HepG2 (cell line): ENCODE results near the gene KDM7A. TPM values are rescaled to one million over a fixed set of nuclear protein-coding genes. Genes with fewer than 3 reads are reported as not detected.

Experiments
- GABPB1 ChIP-seq: IDR thresholded peaks from 2 replicates; pipeline ENCODE4 v1.6.1; 2016; ENCODE audit warnings: mild to moderate bottlenecking, missing genetic modification reagents, moderate library complexity, missing compliant biosample characterization
- HNRNPLL ChIP-seq: fragments of 200-400 bp; formaldehyde crosslinking; IDR thresholded peaks from 2 replicates; pipeline ENCODE4 v1.6.1; 2017; ENCODE audit warnings: mild to moderate bottlenecking, low read depth, low read length; ENCODE audit not compliant: poor library complexity, severe bottlenecking
- JUN ChIP-seq: sonication (generic); formaldehyde crosslinking; IDR thresholded peaks from 2 replicates; pipeline ENCODE4 v1.4.0; 2020; ENCODE audit warnings: mild to moderate bottlenecking, missing genetic modification reagents
- KAT2B ChIP-seq: fragments of 150-350 bp; IDR thresholded peaks from 2 replicates; pipeline ENCODE4 v1.6.1; 2014; ENCODE audit warnings: low read depth, low read length, borderline replicate concordance
- MAF1 ChIP-seq: sonication (generic); formaldehyde crosslinking; IDR thresholded peaks from 2 replicates; pipeline ENCODE4 v1.5.0; 2020; ENCODE audit warnings: missing genetic modification reagents, borderline replicate concordance
- MED1 ChIP-seq: sonication (generic); formaldehyde crosslinking; IDR thresholded peaks from 2 replicates; pipeline ENCODE4 v1.4.0; 2020; ENCODE audit warnings: missing genetic modification reagents
- NCOA2 ChIP-seq: sonication (generic); formaldehyde crosslinking; IDR thresholded peaks from 2 replicates; pipeline ENCODE4 v1.8.0; 2022; ENCODE audit warnings: inconsistent platforms
- NR2C2 ChIP-seq: sonication (generic); formaldehyde crosslinking; IDR thresholded peaks from 2 replicates; pipeline ENCODE4 v1.4.0; 2020; ENCODE audit warnings: missing genetic modification reagents, mild to moderate bottlenecking, moderate library complexity, borderline replicate concordance
- NR2F1 ChIP-seq, 2 experiments: fragments of 450-650 bp in 1 of 2; formaldehyde crosslinking in 1 of 2; IDR thresholded peaks; 2 replicates each; pipeline versions ENCODE4 v1.5.0 to v1.6.1; 2016 to 2020; ENCODE audit warnings: mild to moderate bottlenecking in 1 of 2, missing compliant biosample characterization in 1 of 2, missing genetic modification reagents in 1 of 2, moderate library complexity in 1 of 2
- PHB2 ChIP-seq: fragments of 450-650 bp; IDR thresholded peaks from 2 replicates; pipeline ENCODE4 v1.6.1; 2018; ENCODE audit not compliant: partially characterized antibody
- PRDM10 ChIP-seq: sonication (generic); formaldehyde crosslinking; IDR thresholded peaks from 2 replicates; pipeline ENCODE4 v1.4.0; 2020; ENCODE audit warnings: low read depth, missing genetic modification reagents
- ZNF207 ChIP-seq: fragments of 450-650 bp; IDR thresholded peaks from 2 replicates; pipeline ENCODE4 v1.6.1; 2016; ENCODE audit warnings: antibody characterized with exemption, borderline replicate concordance
- ZNF275 ChIP-seq: sonication (generic); formaldehyde crosslinking; IDR thresholded peaks from 2 replicates; pipeline ENCODE4 v1.8.0; 2022; ENCODE audit warnings: missing genetic modification reagents, mild to moderate bottlenecking, inconsistent platforms, borderline replicate concordance
- ZNF333 ChIP-seq: sonication (generic); formaldehyde crosslinking; IDR thresholded peaks from 2 replicates; pipeline ENCODE4 v1.4.0; 2020; ENCODE audit warnings: mild to moderate bottlenecking, missing genetic modification reagents, borderline replicate concordance
- polyA plus RNA-seq, 8 experiments: library from polyadenylated mRNA; depleted of rRNA in 3 of 8; stranded (reverse) in 7 of 8; unstranded in 1 of 8; fragments of >200 nt; fragmentation: Illumina TruSeq in 4 of 8; extraction: Trizol in 4 of 8; gene quantifications; 2 replicates each; pipeline versions ENCODE4 v1.2.1 to v1.2.3, GENCODE V29; 2011 to 2016; ENCODE audit warnings: low read depth in 4 of 8, missing spikeins in 1 of 8, mixed read lengths in 1 of 8; ENCODE audit not compliant: insufficient read depth in 1 of 8
- total RNA-seq, 5 experiments: library from RNA; depleted of rRNA; stranded (reverse); fragments of >200 nt; fragmentation: Illumina TruSeq; extraction: Trizol; gene quantifications; 2 replicates each; pipeline ENCODE4 v1.2.3, GENCODE V29; 2016; ENCODE audit warnings: low read depth in 1 of 5
- TF ChIP-seq, protein P1 (sequence below): sonication (generic); formaldehyde crosslinking; IDR thresholded peaks from 2 replicates; pipeline ENCODE4 v1.5.0; 2020; ENCODE audit warnings: mild to moderate bottlenecking, low read depth, missing genetic modification reagents, borderline replicate concordance
- TF ChIP-seq, protein P2 (sequence below): sonication (generic); formaldehyde crosslinking; IDR thresholded peaks from 2 replicates; pipeline ENCODE4 v1.4.0; 2020; ENCODE audit warnings: missing genetic modification reagents, borderline replicate concordance
- TF ChIP-seq, protein P3 (sequence below): sonication (generic); formaldehyde crosslinking; IDR thresholded peaks from 2 replicates; pipeline ENCODE4 v1.5.1; 2020; ENCODE audit warnings: missing genetic modification reagents, mild to moderate bottlenecking, borderline replicate concordance

Gene KDM7A
- total and polyA plus RNA-seq, 2 of the 13 experiments (the other 11 are each of a cell fraction or from before 2014, with no cell fraction given): 10.8 to 16.8 TPM

- TF ChIP-seq, protein P1, sequence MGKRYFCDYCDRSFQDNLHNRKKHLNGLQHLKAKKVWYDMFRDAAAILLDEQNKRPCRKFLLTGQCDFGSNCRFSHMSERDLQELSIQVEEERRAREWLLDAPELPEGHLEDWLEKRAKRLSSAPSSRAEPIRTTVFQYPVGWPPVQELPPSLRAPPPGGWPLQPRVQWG (CRISPR knock-in tag): no peak
- TF ChIP-seq NR2C2 (CRISPR knock-in tag): no peak
- TF ChIP-seq, protein P2, sequence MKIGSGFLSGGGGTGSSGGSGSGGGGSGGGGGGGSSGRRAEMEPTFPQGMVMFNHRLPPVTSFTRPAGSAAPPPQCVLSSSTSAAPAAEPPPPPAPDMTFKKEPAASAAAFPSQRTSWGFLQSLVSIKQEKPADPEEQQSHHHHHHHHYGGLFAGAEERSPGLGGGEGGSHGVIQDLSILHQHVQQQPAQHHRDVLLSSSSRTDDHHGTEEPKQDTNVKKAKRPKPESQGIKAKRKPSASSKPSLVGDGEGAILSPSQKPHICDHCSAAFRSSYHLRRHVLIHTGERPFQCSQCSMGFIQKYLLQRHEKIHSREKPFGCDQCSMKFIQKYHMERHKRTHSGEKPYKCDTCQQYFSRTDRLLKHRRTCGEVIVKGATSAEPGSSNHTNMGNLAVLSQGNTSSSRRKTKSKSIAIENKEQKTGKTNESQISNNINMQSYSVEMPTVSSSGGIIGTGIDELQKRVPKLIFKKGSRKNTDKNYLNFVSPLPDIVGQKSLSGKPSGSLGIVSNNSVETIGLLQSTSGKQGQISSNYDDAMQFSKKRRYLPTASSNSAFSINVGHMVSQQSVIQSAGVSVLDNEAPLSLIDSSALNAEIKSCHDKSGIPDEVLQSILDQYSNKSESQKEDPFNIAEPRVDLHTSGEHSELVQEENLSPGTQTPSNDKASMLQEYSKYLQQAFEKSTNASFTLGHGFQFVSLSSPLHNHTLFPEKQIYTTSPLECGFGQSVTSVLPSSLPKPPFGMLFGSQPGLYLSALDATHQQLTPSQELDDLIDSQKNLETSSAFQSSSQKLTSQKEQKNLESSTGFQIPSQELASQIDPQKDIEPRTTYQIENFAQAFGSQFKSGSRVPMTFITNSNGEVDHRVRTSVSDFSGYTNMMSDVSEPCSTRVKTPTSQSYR (CRISPR knock-in tag): no peak
- TF ChIP-seq MAF1: no peak
- no peak for TF ChIP-seq PRDM10 (CRISPR knock-in tag)
- TF ChIP-seq ZNF333 (CRISPR knock-in tag): no peak
- TF ChIP-seq, protein P3, sequence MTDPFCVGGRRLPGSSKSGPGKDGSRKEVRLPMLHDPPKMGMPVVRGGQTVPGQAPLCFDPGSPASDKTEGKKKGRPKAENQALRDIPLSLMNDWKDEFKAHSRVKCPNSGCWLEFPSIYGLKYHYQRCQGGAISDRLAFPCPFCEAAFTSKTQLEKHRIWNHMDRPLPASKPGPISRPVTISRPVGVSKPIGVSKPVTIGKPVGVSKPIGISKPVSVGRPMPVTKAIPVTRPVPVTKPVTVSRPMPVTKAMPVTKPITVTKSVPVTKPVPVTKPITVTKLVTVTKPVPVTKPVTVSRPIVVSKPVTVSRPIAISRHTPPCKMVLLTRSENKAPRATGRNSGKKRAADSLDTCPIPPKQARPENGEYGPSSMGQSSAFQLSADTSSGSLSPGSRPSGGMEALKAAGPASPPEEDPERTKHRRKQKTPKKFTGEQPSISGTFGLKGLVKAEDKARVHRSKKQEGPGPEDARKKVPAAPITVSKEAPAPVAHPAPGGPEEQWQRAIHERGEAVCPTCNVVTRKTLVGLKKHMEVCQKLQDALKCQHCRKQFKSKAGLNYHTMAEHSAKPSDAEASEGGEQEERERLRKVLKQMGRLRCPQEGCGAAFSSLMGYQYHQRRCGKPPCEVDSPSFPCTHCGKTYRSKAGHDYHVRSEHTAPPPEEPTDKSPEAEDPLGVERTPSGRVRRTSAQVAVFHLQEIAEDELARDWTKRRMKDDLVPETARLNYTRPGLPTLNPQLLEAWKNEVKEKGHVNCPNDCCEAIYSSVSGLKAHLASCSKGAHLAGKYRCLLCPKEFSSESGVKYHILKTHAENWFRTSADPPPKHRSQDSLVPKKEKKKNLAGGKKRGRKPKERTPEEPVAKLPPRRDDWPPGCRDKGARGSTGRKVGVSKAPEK: no peak
- TF ChIP-seq HNRNPLL: no peak
- 0 out of 2 replicates have a peak, but pooled peaks have one; percentile 20 for TF ChIP-seq GABPB1 (CRISPR knock-in tag)
- TF ChIP-seq NR2F1 (CRISPR knock-in tag; IDR thresholded peaks at IDR 0.05): no peak
- TF ChIP-seq NCOA2 (CRISPR knock-in tag): no peak; the same call in 1 of the 2 replicates
- no peak for TF ChIP-seq ZNF207
- no peak for TF ChIP-seq KAT2B
- no peak for TF ChIP-seq PHB2
- peak; percentile 70 for TF ChIP-seq MED1 (CRISPR knock-in tag)
- no peak for TF ChIP-seq JUN (CRISPR knock-in tag)
- TF ChIP-seq ZNF275 (CRISPR knock-in tag): no peak
These were observed 48.9 kb upstream of the KDM7A start (continued) for GRCh38 chr7:140225562-140226249.
